H1 (cell line): ENCODE data around the gene UBP1.

ENCODE experiments used
- BACH1 ChIP-seq: IDR thresholded peaks from 2 replicates; pipeline ENCODE4 v1.6.1; 2012; ENCODE audit warnings: low read length, improper control_type of control experiment
- CREB1 ChIP-seq: IDR thresholded peaks from 2 replicates; pipeline ENCODE4 v1.6.1; 2012; ENCODE audit warnings: inconsistent platforms
- CTBP2 ChIP-seq: IDR thresholded peaks from 2 replicates; pipeline ENCODE4 v1.7.0; 2011; ENCODE audit warnings: borderline replicate concordance, mild to moderate bottlenecking, moderate library complexity, mixed read lengths, low read length; ENCODE audit not compliant: insufficient read depth, insufficient read length
- JUN ChIP-seq: IDR thresholded peaks from 2 replicates; pipeline ENCODE4 v1.6.1; 2011; ENCODE audit warnings: low read depth, mild to moderate bottlenecking, improper control_type of control experiment, low read length
- NRF1 ChIP-seq: IDR thresholded peaks from 2 replicates; pipeline ENCODE4 v1.6.1; 2011; ENCODE audit warnings: mild to moderate bottlenecking, low read depth, low read length, improper control_type of control experiment
- POLR2A ChIP-seq, 2 experiments: IDR thresholded peaks; 1 replicate in 1 of 2; 2 replicates in 1 of 2; pipeline ENCODE4 v1.6.1; 2011; ENCODE audit warnings: low read depth in 2 of 2, low read length in 2 of 2, mild to moderate bottlenecking in 2 of 2; ENCODE audit errors: control extremely low read depth in 1 of 2
- RFX5 ChIP-seq: IDR thresholded peaks from 2 replicates; pipeline ENCODE4 v1.6.1; 2011; ENCODE audit warnings: low read depth, low read length, improper control_type of control experiment, borderline replicate concordance
- SP1 ChIP-seq: IDR thresholded peaks from 2 replicates; pipeline ENCODE4 v1.6.1; 2011; ENCODE audit warnings: low read depth, low read length
- TAF1 ChIP-seq: IDR thresholded peaks from 2 replicates; pipeline ENCODE4 v1.6.1; 2011; ENCODE audit warnings: mild to moderate bottlenecking, low read depth, low read length
- TF ChIP-seq, protein P1 (sequence below), 3 experiments: IDR thresholded peaks; 1 replicate in 2 of 3; 2 replicates in 1 of 3; pipeline versions ENCODE4 v1.5.1 to v1.6.1; 2011; ENCODE audit warnings: low read length in 3 of 3, mild to moderate bottlenecking in 3 of 3, inconsistent platforms in 2 of 3, low read depth in 1 of 3, moderate library complexity in 1 of 3; ENCODE audit not compliant: insufficient read depth in 1 of 3; ENCODE audit errors: control extremely low read depth in 1 of 3
- TF ChIP-seq, protein P2 (sequence below): IDR thresholded peaks from 2 replicates; pipeline ENCODE4 v1.6.1; 2011; ENCODE audit warnings: low read depth, mild to moderate bottlenecking, low read length; ENCODE audit not compliant: insufficient read depth

DNA sequence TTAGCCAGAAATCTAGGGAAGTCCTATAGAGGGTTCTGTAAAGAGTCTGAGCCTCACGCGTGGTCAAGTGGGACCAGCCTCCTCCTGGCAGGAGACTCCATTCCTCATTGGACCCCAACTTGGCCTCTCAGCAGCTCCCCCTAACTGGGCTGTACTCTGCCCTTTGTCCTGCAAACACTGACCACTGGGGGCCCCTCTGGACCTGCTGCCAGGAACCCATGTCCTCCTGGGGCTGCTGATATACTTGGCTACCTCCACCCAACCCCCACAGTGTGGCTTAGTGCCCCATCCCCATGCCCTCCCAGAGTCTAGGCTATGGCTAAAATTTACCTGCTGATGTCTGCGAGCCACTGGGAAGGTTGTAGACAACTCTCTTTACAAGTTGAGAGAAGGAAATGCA lies 62.7 kb downstream of the UBP1 start:
- TF ChIP-seq CTBP2 (no peak), TAF1 (no peak), POLR2A (IDR thresholded peaks at IDR 0.05; ENCODE audit: control extremely low read depth in 1 of 2, low read depth in 2 of 2, low read length in 2 of 2) (no peak), CREB1 (no peak), RFX5 (no peak), BACH1 (no peak), NRF1 (no peak), JUN (no peak), SP1 (no peak)
- TF ChIP-seq, protein P1, sequence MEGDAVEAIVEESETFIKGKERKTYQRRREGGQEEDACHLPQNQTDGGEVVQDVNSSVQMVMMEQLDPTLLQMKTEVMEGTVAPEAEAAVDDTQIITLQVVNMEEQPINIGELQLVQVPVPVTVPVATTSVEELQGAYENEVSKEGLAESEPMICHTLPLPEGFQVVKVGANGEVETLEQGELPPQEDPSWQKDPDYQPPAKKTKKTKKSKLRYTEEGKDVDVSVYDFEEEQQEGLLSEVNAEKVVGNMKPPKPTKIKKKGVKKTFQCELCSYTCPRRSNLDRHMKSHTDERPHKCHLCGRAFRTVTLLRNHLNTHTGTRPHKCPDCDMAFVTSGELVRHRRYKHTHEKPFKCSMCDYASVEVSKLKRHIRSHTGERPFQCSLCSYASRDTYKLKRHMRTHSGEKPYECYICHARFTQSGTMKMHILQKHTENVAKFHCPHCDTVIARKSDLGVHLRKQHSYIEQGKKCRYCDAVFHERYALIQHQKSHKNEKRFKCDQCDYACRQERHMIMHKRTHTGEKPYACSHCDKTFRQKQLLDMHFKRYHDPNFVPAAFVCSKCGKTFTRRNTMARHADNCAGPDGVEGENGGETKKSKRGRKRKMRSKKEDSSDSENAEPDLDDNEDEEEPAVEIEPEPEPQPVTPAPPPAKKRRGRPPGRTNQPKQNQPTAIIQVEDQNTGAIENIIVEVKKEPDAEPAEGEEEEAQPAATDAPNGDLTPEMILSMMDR (IDR thresholded peaks at IDR 0.05; ENCODE audit: control extremely low read depth in 1 of 3, insufficient read depth in 1 of 3, low read depth in 1 of 3, low read length in 3 of 3): peak; percentile 11 to 60 (median 50)
- TF ChIP-seq, protein P2, sequence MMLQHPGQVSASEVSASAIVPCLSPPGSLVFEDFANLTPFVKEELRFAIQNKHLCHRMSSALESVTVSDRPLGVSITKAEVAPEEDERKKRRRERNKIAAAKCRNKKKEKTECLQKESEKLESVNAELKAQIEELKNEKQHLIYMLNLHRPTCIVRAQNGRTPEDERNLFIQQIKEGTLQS: no peak
